Epithelial cell of prostate (primary cell): ENCODE results near the gene PEX16.

Experiments used
- DNase-seq: peaks from one replicate; pipeline ENCODE4 v3.0.0-alpha.2; 2011; ENCODE audit warnings: low read depth, low spot score
- H3K27ac ChIP-seq: fragments of 450-650 bp; 2 replicates; pipeline ENCODE4 v1.5.1; 2017; ENCODE audit warnings: mild to moderate bottlenecking

PEX16 gene

GRCh38 chr11:45881708-45882368 lies 35.8 kb downstream of the PEX16 start:
- no peak overlapping the region for H3K27ac ChIP-seq
- DNase-seq = no peak

- H3K27ac ChIP-seq = no peak overlapping the region
- DNase-seq = no peak
Observed at GRCh38 chr11:45880772-45881570, 36.7 kb downstream of the PEX16 start.

GRCh38 chr11:45879803-45880686 lies 37.6 kb downstream of the PEX16 start:
- DNase-seq = no peak
- no peak overlapping the region for H3K27ac ChIP-seq

GRCh38 chr11:45877845-45878244 lies 39.8 kb downstream of the PEX16 start:
- H3K27ac ChIP-seq = no peak overlapping the region
- DNase-seq = no peak

DNA sequence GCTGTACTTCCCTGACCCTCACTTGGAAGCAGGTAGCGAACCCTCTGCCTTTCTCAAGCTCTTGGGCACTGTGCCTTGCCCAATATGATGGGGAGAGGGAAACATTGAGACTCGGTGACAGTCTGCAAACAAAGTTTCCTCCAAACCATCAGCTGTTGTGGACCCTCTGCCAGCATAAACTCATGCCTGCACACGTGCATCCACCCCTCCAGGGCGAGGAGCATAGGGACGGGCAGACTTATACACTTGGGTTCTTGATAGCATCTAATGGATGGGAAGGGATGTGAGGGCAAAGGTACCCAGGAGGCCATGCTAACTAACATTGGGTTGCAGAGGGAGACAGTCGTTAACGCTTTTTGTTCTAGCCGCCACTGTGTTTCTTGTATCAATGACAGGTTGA lies 40.5 kb downstream of the PEX16 start:
- DNase-seq = no peak
- no peak overlapping the region for H3K27ac ChIP-seq

DNA sequence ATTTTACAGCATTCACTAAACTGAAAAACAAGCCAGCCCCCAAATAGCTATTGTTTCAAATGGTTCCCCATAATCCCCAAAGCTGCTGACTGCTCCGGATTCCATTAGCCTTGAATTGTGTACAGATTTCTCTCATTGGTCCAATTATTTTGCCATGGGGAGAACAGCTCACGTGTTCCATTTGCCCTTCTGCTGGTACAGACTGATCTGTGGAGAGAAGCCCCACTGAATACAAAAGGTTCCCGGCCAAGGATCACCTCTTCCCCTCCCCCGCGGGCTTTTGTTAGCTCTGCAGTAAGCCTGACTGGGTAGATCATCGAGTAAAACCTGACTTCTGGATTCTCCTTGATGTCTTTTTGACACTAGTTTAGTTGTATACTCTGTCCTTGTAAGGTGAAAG lies 41.3 kb downstream of the PEX16 start:
- no peak for DNase-seq
- no peak overlapping the region for H3K27ac ChIP-seq

DNA sequence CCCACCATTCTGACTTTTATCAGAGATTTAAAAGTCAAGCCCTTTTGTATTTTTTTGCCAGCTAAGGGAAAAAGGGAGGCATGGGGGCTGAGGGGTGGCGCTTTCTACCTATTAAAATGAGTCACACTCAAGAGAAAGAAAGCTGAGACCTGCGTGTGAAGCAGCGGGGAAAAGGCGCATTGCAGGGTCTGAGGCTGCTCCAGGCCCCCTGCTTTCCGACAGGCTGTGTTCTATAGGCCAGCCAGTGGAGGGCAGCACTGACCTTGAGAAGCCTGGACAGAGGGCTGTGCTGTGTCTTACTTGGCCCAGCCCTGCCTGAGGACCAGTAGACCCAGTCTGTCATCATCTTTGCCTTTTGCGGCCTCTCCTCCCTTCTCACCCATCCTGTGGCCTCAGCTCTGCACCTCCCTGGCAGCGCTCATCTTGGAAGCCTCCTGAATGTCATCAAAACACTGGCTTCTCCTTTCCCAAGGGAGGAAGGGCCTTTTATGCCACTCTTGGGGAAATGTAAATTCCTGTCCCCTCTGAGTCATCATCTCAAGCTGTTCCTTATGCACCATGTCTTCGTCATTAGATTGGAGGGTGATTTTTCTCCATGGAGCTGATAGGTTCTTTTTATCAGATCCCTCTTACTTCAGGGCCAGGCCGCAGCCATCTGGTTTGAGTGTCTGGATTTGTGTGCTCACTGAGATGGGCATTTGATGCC lies 44.9 kb downstream of the PEX16 start:
- peak; percentile 33 for DNase-seq

DNA sequence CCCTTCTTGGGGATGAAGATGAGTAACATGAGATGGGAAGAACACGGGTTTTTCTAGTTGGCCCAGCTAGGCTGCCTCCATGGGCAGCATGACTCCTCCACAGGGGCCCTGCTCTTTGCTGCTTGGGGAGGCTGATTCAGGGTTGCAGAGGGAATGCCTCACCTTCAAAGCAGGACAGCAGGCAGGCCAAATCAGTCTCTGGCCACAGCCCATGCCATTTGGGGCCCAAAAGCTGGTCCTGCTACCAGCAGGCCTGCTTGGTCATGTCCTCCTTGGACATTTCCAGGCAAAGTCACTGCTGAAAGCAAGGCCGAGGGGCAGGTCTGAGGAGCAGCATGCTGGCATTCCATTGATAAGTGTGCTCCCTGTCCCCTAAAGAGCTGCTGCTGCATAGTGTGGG lies 46.0 kb downstream of the PEX16 start:
- H3K27ac ChIP-seq = no peak overlapping the region
- no peak for DNase-seq

More for the DNA sequence above, 44.9 kb downstream of the PEX16 start:
- H3K27ac ChIP-seq = no peak overlapping the region

- no peak for DNase-seq
- H3K27ac ChIP-seq = no peak overlapping the region
Observed at GRCh38 chr11:45870706-45871105, 47.0 kb downstream of the PEX16 start.

DNA sequence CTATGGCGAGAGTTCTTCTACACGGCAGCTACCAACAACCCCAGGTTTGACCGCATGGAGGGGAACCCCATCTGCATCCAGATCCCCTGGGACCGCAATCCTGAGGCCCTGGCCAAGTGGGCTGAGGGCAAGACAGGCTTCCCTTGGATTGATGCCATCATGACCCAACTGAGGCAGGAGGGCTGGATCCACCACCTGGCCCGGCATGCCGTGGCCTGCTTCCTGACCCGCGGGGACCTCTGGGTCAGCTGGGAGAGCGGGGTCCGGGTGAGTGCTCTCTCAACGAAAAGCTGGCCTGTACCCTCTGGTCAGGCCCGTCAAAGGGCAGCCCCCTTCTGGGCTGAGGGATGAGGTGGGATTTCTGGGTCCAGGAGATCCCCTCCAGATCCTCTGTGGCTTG lies 48.1 kb downstream of the PEX16 start:
- H3K27ac ChIP-seq = no peak overlapping the region
- DNase-seq = no peak

GRCh38 chr11:45864041-45864440 lies 53.6 kb downstream of the PEX16 start:
- H3K27ac ChIP-seq = no peak overlapping the region
- DNase-seq = no peak

DNA sequence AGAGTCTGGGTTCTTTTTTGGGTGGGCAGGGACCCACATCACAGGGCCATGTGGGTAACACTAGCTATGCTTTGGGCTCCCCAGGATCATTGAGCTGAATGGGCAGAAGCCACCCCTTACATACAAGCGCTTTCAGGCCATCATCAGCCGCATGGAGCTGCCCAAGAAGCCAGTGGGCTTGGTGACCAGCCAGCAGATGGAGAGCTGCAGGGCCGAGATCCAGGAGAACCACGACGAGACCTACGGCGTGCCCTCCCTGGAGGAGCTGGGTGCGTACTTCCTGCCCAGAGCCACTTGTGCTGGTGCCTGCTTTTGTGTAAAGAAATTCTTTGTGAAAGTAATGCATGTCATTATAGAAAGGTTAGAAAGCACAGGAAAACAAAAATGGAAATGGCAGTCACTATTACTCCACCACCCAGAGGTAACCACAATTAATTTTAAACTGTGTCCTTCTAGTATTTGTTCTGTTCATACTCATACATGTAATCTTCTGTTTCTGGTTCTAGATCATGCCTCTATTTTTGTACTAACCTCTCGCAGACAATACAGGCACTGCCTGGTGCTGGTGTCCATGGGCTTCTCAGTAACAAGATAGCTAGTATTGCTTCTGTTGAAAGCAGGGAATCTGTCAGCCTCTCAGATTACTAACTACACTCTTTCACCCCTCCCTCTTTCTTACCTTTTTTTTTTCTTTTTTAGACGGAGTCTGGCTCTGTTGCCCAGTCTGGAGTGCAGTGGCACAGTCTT lies 56.7 kb downstream of the PEX16 start:
- no peak for DNase-seq
- H3K27ac ChIP-seq = no peak overlapping the region

- peak overlapping the region; percentile 32 for H3K27ac ChIP-seq
- no peak for DNase-seq
Observed at GRCh38 chr11:45860348-45860747, 57.3 kb downstream of the PEX16 start.
